SK-N-SH (cell line): ENCODE data around the gene WASF3. TPM values are rescaled to one million over a fixed set of nuclear protein-coding genes. Genes with fewer than 3 reads are reported as not detected.

Experiments
- CTCF ChIA-PET: fragments of 300-600, 350-600 bp; formaldehyde crosslinking; extraction: SDS; loops from one replicate; lab custom pipeline; 2021; lab: Yijun Ruan, JAX
- POLR2A ChIA-PET: fragments of 350-600 bp; sonication (Branson Sonifier 250); formaldehyde crosslinking; extraction: SDS; loops from one replicate; lab custom pipeline; 2020; ENCODE audit warnings: antibody characterized with exemption, inconsistent platforms; lab: Yijun Ruan, JAX
- DNase-seq: peaks from one replicate; pipeline ENCODE4 v3.0.0; 2012
- H2AFZ ChIP-seq: fragments of 200-600 bp; sonication (generic); 2 replicates; pipeline ENCODE4 v1.8.1; 2016; ENCODE audit warnings: antibody characterized with exemption, mild to moderate bottlenecking, low read depth
- H3F3A ChIP-seq: fragments of 200-600 bp; sonication (generic); replicated peaks from 2 replicates; pipeline ENCODE3; 2016; ENCODE audit warnings: antibody characterized with exemption, mild to moderate bottlenecking; ENCODE audit not compliant: insufficient read depth
- H3K27ac ChIP-seq, 2 experiments: fragments of 200-500 bp in 1 of 2; fragments of 200-600 bp in 1 of 2; sonication (Bioruptor generic) in 1 of 2; sonication (generic), shearing (Covaris generic) in 1 of 2; 2 replicates each; pipeline versions ENCODE4 v1.5.1 to v1.6.1; 2014 to 2016; ENCODE audit warnings: low read depth in 2 of 2, inconsistent platforms in 1 of 2, low read length in 1 of 2, mild to moderate bottlenecking in 1 of 2, mixed read lengths in 1 of 2
- H3K27me3 ChIP-seq: fragments of 200-600 bp; sonication (generic), shearing (Covaris generic); 2 replicates; pipeline ENCODE4 v1.6.1; 2016; ENCODE audit warnings: mixed run types; ENCODE audit not compliant: insufficient read depth
- H3K36me3 ChIP-seq, 2 experiments: fragments of 200-500 bp in 1 of 2; fragments of 200-600 bp in 1 of 2; sonication (Bioruptor generic) in 1 of 2; sonication (generic) in 1 of 2; replicated peaks in 1 of 2; 2 replicates each; pipeline versions ENCODE3 to v1.5.1; 2014 to 2016; ENCODE audit warnings: low read length in 1 of 2, mild to moderate bottlenecking in 1 of 2; ENCODE audit not compliant: insufficient read depth in 2 of 2, control insufficient read depth in 1 of 2
- H3K4me1 ChIP-seq, 2 experiments: fragments of 200-500 bp in 1 of 2; fragments of 200-600 bp in 1 of 2; sonication (Bioruptor generic) in 1 of 2; sonication (generic), shearing (Covaris generic) in 1 of 2; 2 replicates each; pipeline versions ENCODE4 v1.5.1 to v1.6.1; 2014 to 2016; ENCODE audit warnings: low read depth in 1 of 2, low read length in 1 of 2, mixed run types in 1 of 2; ENCODE audit not compliant: insufficient read depth in 2 of 2, control insufficient read depth in 1 of 2
- H3K4me2 ChIP-seq: fragments of 200-600 bp; sonication (generic), shearing (Covaris generic); 2 replicates; pipeline ENCODE4 v1.6.1; 2017; ENCODE audit warnings: mixed run types
- H3K4me3 ChIP-seq, 2 experiments: fragments of 200-500 bp in 1 of 2; fragments of 200-600 bp in 1 of 2; sonication (Bioruptor generic) in 1 of 2; sonication (generic), shearing (Covaris generic) in 1 of 2; 2 replicates each; pipeline versions ENCODE4 v1.5.1 to v1.8.1; 2014 to 2016; ENCODE audit warnings: low read depth in 2 of 2, inconsistent platforms in 1 of 2, low read length in 1 of 2, mild to moderate bottlenecking in 1 of 2, mixed read lengths in 1 of 2, moderate library complexity in 1 of 2
- H3K79me2 ChIP-seq: fragments of 200-600 bp; sonication (generic); 2 replicates; pipeline ENCODE4 v1.8.1; 2017; ENCODE audit warnings: mild to moderate bottlenecking; ENCODE audit not compliant: insufficient read depth
- H3K9ac ChIP-seq: fragments of 200-600 bp; sonication (generic); 2 replicates; pipeline ENCODE4 v1.6.1; 2017; ENCODE audit warnings: mixed run types
- H3K9me2 ChIP-seq: fragments of 200-600 bp; sonication (generic); 2 replicates; pipeline ENCODE4 v1.6.1; 2017; ENCODE audit warnings: mixed run types
- H3K9me3 ChIP-seq: fragments of 200-600 bp; sonication (generic); 2 replicates; pipeline ENCODE4 v1.6.1; 2017; ENCODE audit warnings: mixed run types, mild to moderate bottlenecking, moderate library complexity
- H4K20me1 ChIP-seq: fragments of 200-600 bp; sonication (generic); 2 replicates; pipeline ENCODE4 v1.6.1; 2017; ENCODE audit warnings: mild to moderate bottlenecking, mixed run types; ENCODE audit not compliant: insufficient read depth
- ELF1 ChIP-seq: IDR thresholded peaks from 2 replicates; pipeline ENCODE4 v1.4.0; 2012
- EP300 ChIP-seq, 2 experiments: IDR thresholded peaks; 2 replicates each; pipeline versions ENCODE4 v1.4.0 to v1.6.1; 2012; ENCODE audit warnings: borderline replicate concordance in 1 of 2, low read depth in 1 of 2, low read length in 1 of 2
- FOSL2 ChIP-seq: IDR thresholded peaks from 2 replicates; pipeline ENCODE4 v1.4.0; 2012; ENCODE audit warnings: low read depth, mild to moderate bottlenecking, moderate library complexity, borderline replicate concordance
- FOXJ3 ChIP-seq: sonication (generic); formaldehyde crosslinking; IDR thresholded peaks from 2 replicates; pipeline ENCODE4 v1.5.1; 2020; ENCODE audit warnings: mild to moderate bottlenecking, missing genetic modification reagents
- FOXM1 ChIP-seq: IDR thresholded peaks from 2 replicates; pipeline ENCODE4 v1.4.0; 2012; ENCODE audit warnings: low read depth, mild to moderate bottlenecking
- IRF3 ChIP-seq: fragments of 150-350 bp; IDR thresholded peaks from 2 replicates; pipeline ENCODE4 v1.6.1; 2016; ENCODE audit warnings: mild to moderate bottlenecking, low read depth, low read length
- JUND ChIP-seq: IDR thresholded peaks from 2 replicates; pipeline ENCODE4 v1.4.0; 2012
- MEF2A ChIP-seq: IDR thresholded peaks from 2 replicates; pipeline ENCODE4 v1.4.0; 2012; ENCODE audit warnings: low read depth, borderline replicate concordance
- MXI1 ChIP-seq: IDR thresholded peaks from 2 replicates; pipeline ENCODE4 v1.6.1; 2012; ENCODE audit warnings: mild to moderate bottlenecking, low read depth, low read length, improper control_type of control experiment
- NFIC ChIP-seq: IDR thresholded peaks from 2 replicates; pipeline ENCODE4 v1.4.0; 2012; ENCODE audit warnings: borderline replicate concordance
- SIN3A ChIP-seq: IDR thresholded peaks from 2 replicates; pipeline ENCODE4 v1.6.1; 2012; ENCODE audit warnings: low read depth, mild to moderate bottlenecking, low read length, moderate library complexity, borderline replicate concordance
- TAF1 ChIP-seq: IDR thresholded peaks from 2 replicates; pipeline ENCODE4 v1.6.1; 2012; ENCODE audit warnings: low read depth, mild to moderate bottlenecking, low read length, moderate library complexity, borderline replicate concordance
- TCF12 ChIP-seq: IDR thresholded peaks from 2 replicates; pipeline ENCODE4 v1.4.0; 2012
- TEAD4 ChIP-seq: IDR thresholded peaks from 2 replicates; pipeline ENCODE4 v1.4.0; 2012; ENCODE audit warnings: mild to moderate bottlenecking, borderline replicate concordance; ENCODE audit not compliant: insufficient read depth
- WGBS: methylation state at CpG from one replicate; pipeline ENCODE4 v1.1.6; 2017; ENCODE audit warnings: low lambda C conversion rate; 5-methylcytosine and 5-hydroxymethylcytosine counted together
- polyA plus RNA-seq, 3 experiments: library from polyadenylated mRNA; depleted of rRNA; stranded (reverse); fragments of >200 nt; gene quantifications; 2 replicates each; pipeline ENCODE4 v1.2.3, GENCODE V29; 2012
- TF ChIP-seq, protein P1 (sequence below): IDR thresholded peaks from 2 replicates; pipeline ENCODE4 v1.4.0; 2012; ENCODE audit warnings: low read depth
- TF ChIP-seq, protein P2 (sequence below): IDR thresholded peaks from 2 replicates; pipeline ENCODE4; 2012

Gene WASF3
- polyA plus RNA-seq, 1 of the 3 experiments (the other 2 are of a cell fraction), result 10.4 TPM

DNA sequence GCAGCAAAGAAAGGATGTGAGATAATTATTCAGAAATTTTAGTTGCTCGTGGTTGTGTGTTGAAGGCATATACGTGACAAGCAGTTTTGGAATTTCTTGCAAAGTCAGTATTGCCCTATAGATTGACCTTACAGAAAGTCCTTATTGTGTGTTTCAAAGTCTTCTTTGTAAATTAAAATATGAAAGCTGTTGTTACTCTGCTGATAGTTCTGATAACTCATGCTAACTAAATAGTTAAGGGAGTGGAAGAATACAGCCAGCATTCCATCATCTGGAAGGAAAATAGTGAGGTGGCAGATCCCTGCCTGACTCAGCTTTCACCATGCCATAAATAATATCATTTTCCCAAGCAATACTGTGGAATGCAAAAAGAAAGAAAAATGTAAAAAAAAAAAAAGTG lies 27.2 kb downstream of the WASF3 start:
- H3K9ac ChIP-seq, result peak overlapping the region; percentile 11; the same call in 1 of the 2 replicates
- H3K9me2 ChIP-seq, result no peaks in the 10 kb centered on the region
- no peaks in the 10 kb centered on the region for H3K9me3 ChIP-seq
- TF ChIP-seq MXI1 (no peak), ELF1 (no peak), FOSL2 (peak; percentile 54; the same call in 1 of the 2 replicates), EP300 (IDR thresholded peaks at IDR 0.05; ENCODE audit: borderline replicate concordance in 1 of 2, low read depth in 1 of 2, low read length in 1 of 2) (peak in 1 of 2 experiments; percentile 79; a peak in 1 of 4 replicates), MEF2A (no peak), NFIC (peak; percentile 56; the same call in 1 of the 2 replicates), JUND (peak; percentile 84), TEAD4 (peak; percentile 64; the same call in 1 of the 2 replicates), SIN3A (no peak), TAF1 (no peak), TCF12 (peak; percentile 88), FOXM1 (no peak)
- TF ChIP-seq, protein P1, sequence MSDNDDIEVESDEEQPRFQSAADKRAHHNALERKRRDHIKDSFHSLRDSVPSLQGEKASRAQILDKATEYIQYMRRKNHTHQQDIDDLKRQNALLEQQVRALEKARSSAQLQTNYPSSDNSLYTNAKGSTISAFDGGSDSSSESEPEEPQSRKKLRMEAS, result no peak; the same call in 1 of the 2 replicates
- TF ChIP-seq, protein P2, sequence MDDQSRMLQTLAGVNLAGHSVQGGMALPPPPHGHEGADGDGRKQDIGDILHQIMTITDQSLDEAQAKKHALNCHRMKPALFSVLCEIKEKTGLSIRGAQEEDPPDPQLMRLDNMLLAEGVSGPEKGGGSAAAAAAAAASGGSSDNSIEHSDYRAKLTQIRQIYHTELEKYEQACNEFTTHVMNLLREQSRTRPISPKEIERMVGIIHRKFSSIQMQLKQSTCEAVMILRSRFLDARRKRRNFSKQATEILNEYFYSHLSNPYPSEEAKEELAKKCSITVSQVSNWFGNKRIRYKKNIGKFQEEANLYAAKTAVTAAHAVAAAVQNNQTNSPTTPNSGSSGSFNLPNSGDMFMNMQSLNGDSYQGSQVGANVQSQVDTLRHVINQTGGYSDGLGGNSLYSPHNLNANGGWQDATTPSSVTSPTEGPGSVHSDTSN, result peak; percentile 91
- TF ChIP-seq, all 33 proteins: peak for 7
- CTCF ChIA-PET, result interaction anchor here (1.0 to 2.0 kb wide), 2 partner anchors 30 to 114 kb away, joined by 3 to 5 read pairs; no protein-coding TSS in a partner anchor
- 13% methylated on average over 2 of the region's 2 CpGs for WGBS
- POLR2A ChIA-PET, result no interaction called here
- H4K20me1 ChIP-seq, result no peaks in the 10 kb centered on the region
- peak overlapping the region; percentile 56 for H3K4me2 ChIP-seq
- H3K27me3 ChIP-seq, result no peaks in the 10 kb centered on the region
- DNase-seq, result no peak
- H3K36me3 ChIP-seq, result peaks cover 0 to 5% of the 10 kb centered on the region in 2 experiments
- H3K27ac ChIP-seq, result peak overlapping the region; percentile 30 to 83; a peak in 3 of 4 replicates
- peaks cover 92% of the 10 kb centered on the region for H3K79me2 ChIP-seq
- peaks cover 31% of the 10 kb centered on the region for H3F3A ChIP-seq
- H2AFZ ChIP-seq, result no peak overlapping the region
- peak overlapping the region in 1 of 2 experiments; percentile 12; a peak in 2 of 4 replicates for H3K4me3 ChIP-seq
- peaks cover 3 to 12% of the 10 kb centered on the region in 2 experiments for H3K4me1 ChIP-seq

DNA sequence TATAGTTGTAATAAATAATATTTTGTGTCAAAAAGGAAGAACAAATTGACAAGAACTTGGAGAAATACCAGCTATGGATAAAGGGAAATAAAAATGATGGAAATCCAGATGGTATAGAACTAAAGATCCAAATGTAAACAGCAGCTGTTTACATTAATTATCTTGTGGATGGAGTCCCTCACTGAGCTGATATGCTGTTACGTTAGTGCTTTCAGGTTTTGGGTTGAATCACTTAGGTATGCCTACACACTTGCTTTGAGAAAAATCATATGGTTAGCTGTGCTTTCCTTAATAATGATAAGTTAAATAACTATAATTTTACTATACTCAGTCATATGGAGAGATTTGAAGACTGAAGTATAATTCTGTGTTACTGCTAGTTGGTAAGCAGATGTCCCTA lies 27.7 kb downstream of the WASF3 start:
- Histone ChIP-seq H3K9me3 (no peaks in the 10 kb centered on the region), H3K79me2 (peaks cover 93% of the 10 kb centered on the region), H3K4me1 (peaks cover 5 to 12% of the 10 kb centered on the region in 2 experiments), H3K9me2 (no peaks in the 10 kb centered on the region), H4K20me1 (no peaks in the 10 kb centered on the region), H3K36me3 (peaks cover 0 to 5% of the 10 kb centered on the region in 2 experiments), H3K9ac (no peak overlapping the region; the same call in 1 of the 2 replicates), H3K4me2 (peak overlapping the region; percentile 56), H3K27ac (peak overlapping the region in 1 of 2 experiments; percentile 83; a peak in 3 of 4 replicates), H3K27me3 (no peaks in the 10 kb centered on the region), H2AFZ (no peak overlapping the region), H3F3A (peaks cover 31% of the 10 kb centered on the region), H3K4me3 (no peak overlapping the region; a peak in 1 of 4 replicates)
- DNase-seq, result no peak
- ChIA-PET CTCF (interaction anchor here (0.9 to 2.0 kb wide), 3 partner anchors 17 to 113 kb away, joined by 3 to 5 read pairs (median 4); no protein-coding TSS in a partner anchor), POLR2A (no interaction called here)
- no peak for TF ChIP-seq IRF3
- TF ChIP-seq FOXJ3 (CRISPR knock-in tag), result no peak
- WGBS, result 53% methylated on average over 1 of the region's 1 CpG
